IPS-15b (cell line): ENCODE results near the gene TWIST1.

ENCODE experiments used
- H3K27me3 ChIP-seq: one replicate; pipeline ENCODE4 v1.6.1; 2013; ENCODE audit warnings: low read length; ENCODE audit not compliant: control insufficient read depth, insufficient read depth
- H3K36me3 ChIP-seq: one replicate; pipeline ENCODE4 v1.6.1; 2013; ENCODE audit warnings: low read length; ENCODE audit not compliant: control insufficient read depth, insufficient read depth
- H3K4me1 ChIP-seq: one replicate; pipeline ENCODE4 v1.6.1; 2013; ENCODE audit warnings: mild to moderate bottlenecking, low read length; ENCODE audit not compliant: control insufficient read depth, insufficient read depth
- H3K4me3 ChIP-seq: one replicate; pipeline ENCODE4 v1.5.1; 2013; ENCODE audit warnings: low read depth, low read length
- H3K9ac ChIP-seq: one replicate; pipeline ENCODE4 v1.6.1; 2013; ENCODE audit warnings: low read depth, mild to moderate bottlenecking, low read length
- H3K9me3 ChIP-seq: one replicate; pipeline ENCODE4 v1.6.1; 2013; ENCODE audit warnings: mild to moderate bottlenecking, low read length; ENCODE audit not compliant: control insufficient read depth, insufficient read depth

The TWIST1 gene

DNA sequence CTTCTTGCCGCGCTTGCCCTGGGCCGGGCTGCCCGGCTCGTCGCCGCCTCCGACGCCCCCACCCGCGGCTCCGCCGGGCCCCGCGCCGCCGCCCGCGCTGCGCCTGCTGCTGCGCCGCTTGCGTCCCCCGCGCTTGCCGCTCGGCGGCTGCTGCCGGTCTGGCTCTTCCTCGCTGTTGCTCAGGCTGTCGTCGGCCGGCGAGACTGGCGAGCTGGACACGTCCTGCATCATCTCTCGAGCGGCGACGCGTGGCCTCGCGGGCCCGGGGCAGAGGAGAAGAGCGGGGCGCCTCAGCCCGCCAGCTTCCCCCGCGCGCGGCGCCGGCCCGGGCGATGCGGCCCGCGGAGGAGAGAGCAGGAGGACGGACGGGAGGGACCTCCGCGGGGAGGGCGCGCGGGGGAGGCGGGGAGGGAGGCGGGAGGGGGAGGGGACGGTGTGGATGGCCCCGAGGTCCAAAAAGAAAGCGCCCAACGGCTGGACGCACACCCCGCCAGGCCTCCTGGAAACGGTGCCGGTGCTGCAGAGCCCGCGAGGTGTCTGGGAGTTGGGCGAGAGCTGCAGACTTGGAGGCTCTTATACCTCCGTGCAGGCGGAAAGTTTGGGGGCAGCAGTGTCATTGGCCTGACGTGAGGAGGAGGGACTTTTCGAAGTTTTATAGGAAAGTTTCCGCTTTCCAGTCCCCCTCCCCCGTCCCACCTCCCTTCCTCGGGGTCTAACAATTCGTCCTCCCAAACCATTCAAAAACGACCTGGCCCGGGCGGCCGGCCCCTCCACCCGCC lies at the start of gene TWIST1:
TSS of gene TWIST1 (minus strand) at position 546 of the 779 bp plus-strand sequence. CDS start at position 231, 315 bp downstream.
- Histone ChIP-seq H3K9me3 (no peaks in the 10 kb centered on the region), H3K9ac (peak within 1 kb of the TSS; percentile 8), H3K4me1 (peaks cover 11% of the 10 kb centered on the region), H3K36me3 (no peaks in the 10 kb centered on the region), H3K27me3 (peaks cover 92% of the 10 kb centered on the region), H3K4me3 (peak within 1 kb of the TSS; percentile 58)

DNA sequence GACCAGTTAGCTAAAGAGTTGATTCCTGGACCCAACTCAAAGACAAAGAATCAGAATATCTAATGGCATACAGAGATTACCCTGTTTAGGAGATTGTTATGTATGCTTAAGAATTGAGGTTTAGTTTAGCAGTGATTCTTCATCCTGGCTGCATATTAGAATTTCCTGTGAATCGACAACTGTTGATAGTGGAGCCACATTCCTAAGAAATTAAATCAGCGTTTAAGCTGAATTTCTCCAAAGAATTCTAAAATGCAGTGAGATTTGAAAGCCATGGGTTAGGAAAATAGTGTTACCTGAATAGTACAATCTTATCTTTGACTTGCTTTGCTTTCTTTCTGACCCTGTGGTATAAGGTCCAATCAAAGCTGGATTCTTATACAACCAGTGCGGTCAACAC lies 44.2 kb upstream of the TWIST1 start:
- Histone ChIP-seq H3K4me3 (no peak overlapping the region), H3K9me3 (no peaks in the 10 kb centered on the region), H3K27me3 (no peaks in the 10 kb centered on the region), H3K4me1 (no peaks in the 10 kb centered on the region), H3K9ac (no peak overlapping the region), H3K36me3 (no peaks in the 10 kb centered on the region)

DNA sequence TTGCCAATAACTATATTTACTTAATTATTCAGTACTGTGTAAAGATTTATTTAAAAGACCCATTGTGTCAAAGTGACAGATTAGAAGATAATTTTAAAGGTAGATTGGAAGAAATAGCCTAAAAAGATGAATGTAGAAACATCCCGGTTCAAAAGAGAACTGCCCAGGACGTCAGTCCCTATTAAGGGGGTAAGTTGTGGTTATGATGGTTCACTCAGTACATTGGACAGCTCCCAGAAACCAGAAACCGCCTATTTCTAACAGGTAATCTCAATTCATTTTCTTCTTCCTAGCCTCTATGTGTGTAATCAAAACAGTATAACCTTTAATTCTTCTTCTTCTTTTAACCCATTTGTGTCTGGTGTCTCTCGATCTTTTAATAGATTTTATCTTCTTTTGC lies 29.3 kb upstream of the TWIST1 start:
- Histone ChIP-seq H3K36me3 (no peaks in the 10 kb centered on the region), H3K9ac (no peak overlapping the region), H3K27me3 (peaks cover 58% of the 10 kb centered on the region), H3K4me3 (no peak overlapping the region), H3K4me1 (peaks cover 11% of the 10 kb centered on the region), H3K9me3 (no peaks in the 10 kb centered on the region)

DNA sequence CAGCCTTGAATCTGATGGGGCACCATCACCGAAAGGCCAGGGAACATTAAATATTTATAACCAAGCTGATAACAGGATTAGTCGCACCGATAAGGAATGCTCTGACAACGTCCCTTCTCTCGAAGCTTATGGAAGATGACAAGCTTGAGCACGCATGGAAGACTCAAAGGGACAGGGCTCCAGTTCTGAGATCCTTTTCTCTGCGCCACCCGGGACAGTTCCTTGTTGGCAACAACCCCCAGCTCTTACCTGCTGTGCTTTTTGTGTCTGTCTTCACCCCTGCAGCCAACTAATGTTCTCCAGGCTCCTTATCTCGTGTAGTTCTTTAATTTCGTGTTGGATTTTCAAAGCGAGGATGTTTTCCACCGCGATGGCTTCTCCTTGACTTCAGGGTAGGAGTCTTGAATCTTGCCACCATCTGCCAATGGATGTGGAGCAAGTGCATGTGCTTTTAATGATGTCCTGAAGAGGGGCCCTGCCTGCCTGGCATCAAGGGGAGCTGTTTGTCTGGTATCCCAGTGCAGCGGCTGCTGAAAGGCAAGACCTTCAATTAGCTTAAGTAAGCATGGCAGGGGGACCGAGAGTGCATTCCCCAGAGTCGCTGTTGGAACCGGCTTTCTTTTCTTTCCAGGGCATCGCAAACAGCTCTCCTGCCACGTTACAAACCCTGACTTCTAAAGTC lies 28.1 kb upstream of the TWIST1 start:
- Histone ChIP-seq H3K9ac (no peak overlapping the region), H3K9me3 (no peaks in the 10 kb centered on the region), H3K36me3 (no peaks in the 10 kb centered on the region), H3K4me1 (peaks cover 11% of the 10 kb centered on the region), H3K4me3 (peak overlapping the region; percentile 55), H3K27me3 (peaks cover 69% of the 10 kb centered on the region)

DNA sequence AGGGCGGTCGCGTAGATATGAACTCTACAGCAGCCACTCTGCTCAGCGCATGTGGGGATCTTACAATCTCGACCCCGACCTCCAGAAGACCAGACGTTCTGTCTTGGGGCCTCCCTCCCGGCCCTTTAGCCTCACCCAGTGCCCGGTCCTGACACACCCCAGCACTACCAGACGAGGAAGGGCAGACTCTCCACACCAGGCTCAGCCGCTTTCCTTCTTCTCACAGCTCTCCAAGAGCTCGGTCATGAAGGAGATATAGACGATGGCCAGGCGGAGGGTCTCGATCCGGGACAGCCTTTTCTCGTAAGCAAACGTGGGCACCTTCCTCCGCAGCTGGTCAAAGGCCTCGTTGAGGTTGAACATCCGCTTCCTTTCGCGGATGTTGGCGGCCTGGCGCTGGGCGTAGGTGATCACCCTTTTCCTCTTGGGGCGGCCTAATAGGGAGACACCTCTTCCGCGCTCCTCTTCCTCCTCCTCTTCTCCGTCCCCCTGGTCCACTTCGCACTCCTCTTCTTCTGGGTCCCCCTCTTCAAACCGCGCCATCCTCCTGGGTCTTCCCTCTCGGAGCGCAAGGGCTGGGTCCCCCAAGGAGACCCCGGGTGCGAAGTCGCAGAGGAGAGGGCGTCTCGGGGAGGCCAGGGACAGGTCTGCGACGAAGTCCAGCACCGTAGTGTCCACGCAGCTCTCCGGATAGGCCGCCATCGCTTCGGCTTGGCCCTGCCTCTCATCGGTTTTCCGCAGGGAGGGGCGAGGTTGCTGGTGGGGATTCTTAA lies 27.4 kb upstream of the TWIST1 start, which contains the start of gene FERD3L:
TSS of gene FERD3L (minus strand) at position 761 of the 773 bp plus-strand sequence. CDS start at position 702, 59 bp downstream.
- Histone ChIP-seq H3K9ac (no peak within 1 kb of the TSS), H3K27me3 (peaks cover 76% of the 10 kb centered on the region), H3K4me3 (peak within 1 kb of the TSS; percentile 55)

DNA sequence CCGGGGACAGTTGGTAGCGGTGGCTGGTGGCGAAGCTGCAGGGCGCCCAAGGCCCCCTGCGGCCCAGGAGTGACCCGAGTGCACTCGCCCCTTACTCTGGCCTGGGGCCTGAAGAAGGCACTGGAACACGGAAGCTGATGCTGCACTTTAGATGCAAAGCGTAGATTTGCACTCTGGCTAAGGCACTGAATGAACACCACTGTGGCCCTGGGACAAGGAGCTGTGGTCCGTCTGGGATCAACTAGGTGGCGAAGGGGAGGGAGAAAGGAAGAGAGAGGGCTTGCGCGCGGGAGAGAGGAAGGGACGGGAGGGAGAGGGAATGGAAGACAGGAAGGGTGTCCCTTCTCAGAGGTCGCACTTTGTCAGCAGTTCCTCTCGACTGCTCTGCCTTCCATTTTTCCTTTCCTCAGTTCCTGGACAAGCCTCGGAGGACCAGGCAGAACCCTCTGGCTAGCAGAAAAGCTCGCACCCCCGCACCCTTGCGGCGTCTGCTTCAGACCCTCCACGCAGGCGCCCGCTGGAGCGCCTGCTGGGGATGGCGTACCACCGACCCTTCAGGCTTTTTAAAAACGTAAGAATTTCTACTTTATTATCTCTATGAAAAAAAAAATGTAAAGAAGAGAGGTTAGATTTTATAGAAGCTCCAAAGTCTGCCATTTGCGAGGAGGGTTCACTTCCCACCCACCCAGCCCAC lies 26.6 kb upstream of the TWIST1 start:
- Histone ChIP-seq H3K9ac (no peak overlapping the region), H3K36me3 (no peaks in the 10 kb centered on the region), H3K9me3 (no peaks in the 10 kb centered on the region), H3K4me3 (peak overlapping the region; percentile 55), H3K4me1 (peaks cover 11% of the 10 kb centered on the region), H3K27me3 (peaks cover 85% of the 10 kb centered on the region)

More for the DNA sequence above, 27.4 kb upstream of the TWIST1 start, which contains the start of gene FERD3L:
- Histone ChIP-seq H3K4me1 (peaks cover 11% of the 10 kb centered on the region), H3K36me3 (no peaks in the 10 kb centered on the region), H3K9me3 (no peaks in the 10 kb centered on the region)

DNA sequence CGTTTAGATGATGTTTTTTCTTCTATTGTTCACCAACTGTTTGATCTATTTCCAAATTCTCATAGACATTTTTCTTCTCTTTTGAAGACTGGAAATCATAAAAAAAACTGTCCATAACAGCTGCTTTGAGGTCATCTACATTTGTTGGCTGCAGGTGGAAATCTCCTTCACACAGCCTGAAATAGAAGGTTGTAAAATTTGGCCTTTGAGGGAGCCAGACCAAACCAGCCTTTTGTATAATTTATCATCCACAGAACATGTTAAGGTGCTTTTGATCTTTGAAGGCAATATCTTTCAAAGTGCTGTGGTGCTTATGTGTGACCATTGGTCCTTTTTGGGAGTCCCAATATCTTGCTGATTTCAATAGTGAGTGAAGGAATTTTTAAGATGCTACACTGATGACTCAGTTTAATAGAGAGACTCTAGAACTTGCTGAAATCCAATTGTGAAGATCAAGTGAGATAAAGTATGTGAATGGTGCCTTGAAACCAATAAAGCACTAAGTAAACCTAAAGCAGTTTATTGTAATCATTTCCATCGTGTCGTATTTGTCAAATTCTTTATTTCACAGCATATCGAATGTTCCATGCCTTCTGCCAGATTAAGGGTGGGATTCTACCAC lies 22.4 kb upstream of the TWIST1 start:
- Histone ChIP-seq H3K36me3 (no peaks in the 10 kb centered on the region), H3K9ac (no peak overlapping the region), H3K4me1 (no peaks in the 10 kb centered on the region), H3K9me3 (no peaks in the 10 kb centered on the region), H3K4me3 (no peak overlapping the region), H3K27me3 (peaks cover 58% of the 10 kb centered on the region)

DNA sequence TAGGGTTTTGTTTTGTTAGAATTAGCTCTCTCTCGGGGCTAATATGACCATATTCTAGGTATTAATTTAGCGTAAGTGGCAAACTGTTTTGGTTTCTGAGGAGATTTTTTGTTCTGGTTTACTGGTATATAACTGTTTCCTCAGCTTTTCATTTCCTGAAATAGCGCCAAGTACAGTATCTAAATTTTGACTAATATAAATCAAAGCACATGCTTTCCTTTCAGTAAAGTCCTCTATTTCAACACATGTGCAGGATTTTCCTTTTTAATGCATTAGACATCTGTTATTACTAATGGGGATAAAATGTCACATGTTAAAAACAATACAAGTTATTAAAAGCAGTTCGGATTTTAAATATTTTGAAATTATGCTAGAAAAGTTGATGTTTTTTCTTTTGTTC lies 16.4 kb upstream of the TWIST1 start:
- H3K4me3 ChIP-seq = no peak overlapping the region
- no peak overlapping the region for H3K9ac ChIP-seq
- no peaks in the 10 kb centered on the region for H3K36me3 ChIP-seq
- H3K27me3 ChIP-seq = no peaks in the 10 kb centered on the region
- no peaks in the 10 kb centered on the region for H3K4me1 ChIP-seq
- no peaks in the 10 kb centered on the region for H3K9me3 ChIP-seq

DNA sequence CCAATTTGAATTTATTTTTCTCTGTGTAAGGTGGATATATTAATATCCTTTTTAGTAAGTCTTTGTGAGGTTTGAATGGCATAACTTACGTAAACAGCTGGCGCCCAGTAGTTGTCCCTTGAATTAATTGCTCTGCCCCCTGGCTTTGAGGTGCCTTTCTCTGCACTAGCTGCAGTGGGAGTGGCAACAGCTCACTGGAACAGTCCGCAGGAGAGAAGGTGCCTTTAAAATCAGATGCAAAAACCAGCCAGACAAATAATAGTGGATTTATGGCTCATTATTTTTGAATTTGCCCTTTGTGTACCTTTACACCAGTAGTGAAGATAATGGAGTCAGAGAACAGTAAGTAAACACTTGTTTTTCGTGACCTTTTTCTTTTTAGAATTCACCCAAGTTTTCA lies 16.0 kb upstream of the TWIST1 start:
- no peaks in the 10 kb centered on the region for H3K9me3 ChIP-seq
- H3K9ac ChIP-seq = no peak overlapping the region
- H3K4me3 ChIP-seq = no peak overlapping the region
- no peaks in the 10 kb centered on the region for H3K27me3 ChIP-seq
- H3K4me1 ChIP-seq = no peaks in the 10 kb centered on the region
- no peaks in the 10 kb centered on the region for H3K36me3 ChIP-seq

DNA sequence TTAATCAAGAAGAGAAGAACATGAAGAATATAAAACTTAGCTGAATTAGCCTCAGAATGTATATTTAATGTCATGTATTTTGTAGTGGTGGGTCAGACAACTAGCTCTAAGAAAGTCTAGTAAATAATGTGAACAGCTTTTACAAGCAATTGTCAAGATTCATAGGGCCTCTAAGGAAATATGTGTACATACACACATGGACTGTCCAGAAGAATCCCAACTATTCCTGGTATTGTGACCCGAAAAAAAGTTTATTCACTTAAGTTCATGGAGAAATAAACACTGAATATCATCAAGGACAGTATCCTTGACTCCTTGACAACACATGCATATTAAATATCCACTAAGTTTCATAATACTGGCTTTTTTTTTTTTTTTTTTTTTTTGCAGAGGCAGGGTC lies 11.4 kb upstream of the TWIST1 start:
- H3K4me3 ChIP-seq = no peak overlapping the region
- no peaks in the 10 kb centered on the region for H3K4me1 ChIP-seq
- no peaks in the 10 kb centered on the region for H3K27me3 ChIP-seq
- H3K9ac ChIP-seq = no peak overlapping the region
- no peaks in the 10 kb centered on the region for H3K36me3 ChIP-seq
- no peaks in the 10 kb centered on the region for H3K9me3 ChIP-seq
